A549 (cell line): ENCODE results near the gene NHLH1. TPM values are rescaled to one million over a fixed set of nuclear protein-coding genes. Genes with fewer than 3 reads are reported as not detected.

Source experiments
- ATAC-seq, 2 experiments: fragments of 200-7000 bp in 1 of 2; fragments of >200 bp in 1 of 2; cut with Nextera tagmentation in 1 of 2; cut with Tn5 transposase in 1 of 2; 3 replicates each; pipeline versions ENCODE4 v1.8.0 to v1.9.1; 2018 to 2020; ENCODE audit warnings: mild to moderate bottlenecking in 1 of 2, moderate library complexity in 1 of 2
- CTCF ChIA-PET: fragments of 300-600 bp; sonication (Branson Sonifier 250); formaldehyde crosslinking; extraction: SDS; loops from one replicate; lab custom pipeline; 2021; ENCODE audit warnings: antibody characterized with exemption, inconsistent platforms; lab: Yijun Ruan, JAX
- POLR2A ChIA-PET: fragments of 350-600 bp; formaldehyde crosslinking; extraction: SDS; loops from one replicate; lab custom pipeline; 2021; ENCODE audit warnings: antibody characterized with exemption, inconsistent platforms; lab: Yijun Ruan, JAX
- DNase-seq, 2 experiments: peaks; one replicate each; pipeline versions ENCODE4 v3.0.0 to v3.0.0-alpha.2; 2011 to 2016; ENCODE audit warnings: low read depth in 1 of 2, low spot score in 1 of 2
- FAIRE-seq: peaks from 2 replicates; lab custom pipeline; 2011; peaks lifted over from hg19 to GRCh38; lab: Jason Lieb, UNC
- H3K27ac ChIP-seq, 2 experiments: fragments of >200 bp; sonication (Bioruptor Twin); formaldehyde crosslinking; 3 replicates each; pipeline ENCODE4 v1.5.1; 2016 to 2017
- H3K4me1 ChIP-seq: fragments of >200 bp; sonication (Bioruptor Twin); formaldehyde crosslinking; 3 replicates; pipeline ENCODE4 v1.6.1; 2016
- H3K4me2 ChIP-seq: fragments of >200 bp; sonication (Bioruptor Twin); formaldehyde crosslinking; 3 replicates; pipeline ENCODE4 v1.6.1; 2016
- H3K4me3 ChIP-seq: fragments of >200 bp; sonication (Bioruptor Twin); formaldehyde crosslinking; 3 replicates; pipeline ENCODE4 v1.5.1; 2016
- H3K9me3 ChIP-seq: fragments of >200 bp; sonication (Bioruptor Twin); formaldehyde crosslinking; 3 replicates; pipeline ENCODE4 v1.6.1; 2016
- ATOH8 ChIP-seq: fragments of 250-450 bp; sonication (Bioruptor Pico); IDR thresholded peaks from 2 replicates; pipeline ENCODE4 v1.5.0; 2020; ENCODE audit warnings: low read depth, mild to moderate bottlenecking, moderate library complexity
- CEBPB ChIP-seq, 2 experiments: fragments of >200 bp in 1 of 2; sonication (Bioruptor Twin) in 1 of 2; formaldehyde crosslinking in 1 of 2; IDR thresholded peaks; 2 replicates each; pipeline ENCODE4 v1.6.1; 2012 to 2016
- CHD2 ChIP-seq: fragments of 150-350 bp; IDR thresholded peaks from 2 replicates; pipeline ENCODE4 v1.6.1; 2014; ENCODE audit warnings: low read length; ENCODE audit not compliant: partially characterized antibody
- CHD4 ChIP-seq: fragments of 200-600 bp; sonication (generic); IDR thresholded peaks from 2 replicates; pipeline ENCODE4 v1.6.1; 2016; ENCODE audit warnings: antibody characterized with exemption, mild to moderate bottlenecking, borderline replicate concordance
- E2F6 ChIP-seq: IDR thresholded peaks from 2 replicates; pipeline ENCODE4 v1.6.1; 2012; ENCODE audit warnings: low read depth, borderline replicate concordance
- EHF ChIP-seq: fragments of 250-450 bp; sonication (Bioruptor Pico); IDR thresholded peaks from 2 replicates; pipeline ENCODE4 v1.5.0; 2020; ENCODE audit warnings: mild to moderate bottlenecking
- FOSB ChIP-seq: fragments of 250-450 bp; sonication (Bioruptor Pico); IDR thresholded peaks from 2 replicates; pipeline ENCODE4 v1.5.0; 2020; ENCODE audit warnings: mild to moderate bottlenecking, moderate library complexity
- GATA3 ChIP-seq: IDR thresholded peaks from 2 replicates; pipeline ENCODE4 v1.6.1; 2012; ENCODE audit warnings: borderline replicate concordance
- HOXA7 ChIP-seq: fragments of 250-450 bp; sonication (Bioruptor Pico); IDR thresholded peaks from 2 replicates; pipeline ENCODE4 v1.5.0; 2020; ENCODE audit warnings: mild to moderate bottlenecking, moderate library complexity
- HOXB5 ChIP-seq: fragments of 250-450 bp; sonication (Bioruptor Pico); IDR thresholded peaks from 2 replicates; pipeline ENCODE4 v1.5.0; 2020; ENCODE audit warnings: mild to moderate bottlenecking, moderate library complexity
- MAFK ChIP-seq: fragments of 450-650 bp; IDR thresholded peaks from 2 replicates; pipeline ENCODE4 v1.6.1; 2014; ENCODE audit not compliant: partially characterized antibody
- NPAS2 ChIP-seq: fragments of 250-450 bp; sonication (Bioruptor Pico); IDR thresholded peaks from 2 replicates; pipeline ENCODE4 v1.8.0; 2022; ENCODE audit warnings: mild to moderate bottlenecking, moderate library complexity, borderline replicate concordance
- PHF8 ChIP-seq: fragments of 200-600 bp; sonication (generic); IDR thresholded peaks from 2 replicates; pipeline ENCODE4 v1.6.1; 2016; ENCODE audit warnings: low read depth, mild to moderate bottlenecking, antibody characterized with exemption, moderate library complexity, borderline replicate concordance
- POLR2A ChIP-seq: IDR thresholded peaks from 2 replicates; pipeline ENCODE4 v1.6.1; 2012; ENCODE audit warnings: mild to moderate bottlenecking, low read length
- POLR2AphosphoS2 ChIP-seq: conservative IDR thresholded peaks from 2 replicates; pipeline ENCODE4 v1.6.1; 2012; ENCODE audit warnings: low read length, improper control_type of control experiment, inconsistent platforms
- RARB ChIP-seq: fragments of 250-450 bp; sonication (Bioruptor Pico); IDR thresholded peaks from 2 replicates; pipeline ENCODE4 v1.8.0; 2021; ENCODE audit warnings: mild to moderate bottlenecking, moderate library complexity
- RFX5 ChIP-seq: fragments of 450-650 bp; IDR thresholded peaks from 2 replicates; pipeline ENCODE4 v1.7.1; 2014; ENCODE audit warnings: antibody characterized with exemption, mild to moderate bottlenecking, moderate library complexity
- RNF2 ChIP-seq: fragments of 200-600 bp; sonication (generic); IDR thresholded peaks from 2 replicates; pipeline ENCODE4 v1.6.1; 2016; ENCODE audit warnings: low read depth, mild to moderate bottlenecking, antibody characterized with exemption, moderate library complexity, borderline replicate concordance
- USF2 ChIP-seq: fragments of 450-650 bp; IDR thresholded peaks from 2 replicates; pipeline ENCODE4 v1.6.1; 2014; ENCODE audit warnings: antibody characterized with exemption
- ZFP36 ChIP-seq: fragments of 450-650 bp; IDR thresholded peaks from 2 replicates; pipeline ENCODE4 v1.6.1; 2014; ENCODE audit warnings: borderline replicate concordance; ENCODE audit not compliant: partially characterized antibody
- ZNF302 ChIP-seq: fragments of 250-450 bp; sonication (Bioruptor Pico); IDR thresholded peaks from 2 replicates; pipeline ENCODE4 v1.9.0; 2021; ENCODE audit warnings: inconsistent platforms, mild to moderate bottlenecking, moderate library complexity
- ZSCAN20 ChIP-seq: fragments of 250-450 bp; sonication (Bioruptor Pico); IDR thresholded peaks from 2 replicates; pipeline ENCODE4 v1.8.0; 2022; ENCODE audit warnings: mild to moderate bottlenecking, moderate library complexity
- WGBS: methylation state at CpG from one replicate; pipeline ENCODE4 v1.1.6; 2017; ENCODE audit errors: missing lambda C conversion rate; 5-methylcytosine and 5-hydroxymethylcytosine counted together
- polyA plus RNA-seq, 4 experiments: library from polyadenylated mRNA; depleted of rRNA in 3 of 4; stranded (reverse); fragments of >200 nt; fragmentation: RNase III in 1 of 4; extraction: RNeasy Plus Mini Kit Qiagen cat#74134 plus additional on column Dnase treatment in 1 of 4; gene quantifications; 2 replicates in 3 of 4; 3 replicates in 1 of 4; pipeline ENCODE4 v1.2.3, GENCODE V29; 2011 to 2017
- TF ChIP-seq, protein P1 (sequence below): fragments of >200 bp; sonication (Bioruptor Twin); formaldehyde crosslinking; IDR thresholded peaks from 3 replicates; pipeline ENCODE4 v1.5.1; 2016
- TF ChIP-seq, protein P2 (sequence below): fragments of 250-450 bp; sonication (Bioruptor Pico); IDR thresholded peaks from 2 replicates; pipeline ENCODE4 v1.5.0; 2021; ENCODE audit warnings: mild to moderate bottlenecking, moderate library complexity, borderline replicate concordance

NHLH1 gene
- polyA plus RNA-seq, 2 of the 4 experiments (the other 2 are of a cell fraction), result 0.34 to 0.63 TPM

GRCh38 chr1:160402001-160402795 is 35.3 kb downstream of the NHLH1 start:
- peaks cover 23% of the 10 kb centered on the region; the same call in 2 of the 3 replicates for H3K4me1 ChIP-seq
- no peak for TF ChIP-seq E2F6
- no peak for TF ChIP-seq GATA3
- no peak for TF ChIP-seq CHD2
- no peak for TF ChIP-seq ATOH8 (CRISPR knock-in tag)
- no peak for TF ChIP-seq USF2
- TF ChIP-seq RFX5, result no peak
- no peak for TF ChIP-seq HOXB5 (CRISPR knock-in tag)
- no peak for TF ChIP-seq HOXA7 (CRISPR knock-in tag)
- DNase-seq (no peak), ATAC-seq (no peak), FAIRE-seq (no peak)
- H3K27ac ChIP-seq, result no peak overlapping the region
- no peaks in the 10 kb centered on the region for H3K9me3 ChIP-seq
- ChIA-PET CTCF (interaction anchor here (0.9 to 1.1 kb wide), 2 partner anchors 26 to 150 kb away, joined by 3 read pairs; no protein-coding TSS in a partner anchor), POLR2A (no interaction called here)
- no peak overlapping the region for H3K4me2 ChIP-seq
- WGBS, result 87% methylated on average over 9 of the region's 9 CpGs
- no peak overlapping the region for H3K4me3 ChIP-seq

DNA sequence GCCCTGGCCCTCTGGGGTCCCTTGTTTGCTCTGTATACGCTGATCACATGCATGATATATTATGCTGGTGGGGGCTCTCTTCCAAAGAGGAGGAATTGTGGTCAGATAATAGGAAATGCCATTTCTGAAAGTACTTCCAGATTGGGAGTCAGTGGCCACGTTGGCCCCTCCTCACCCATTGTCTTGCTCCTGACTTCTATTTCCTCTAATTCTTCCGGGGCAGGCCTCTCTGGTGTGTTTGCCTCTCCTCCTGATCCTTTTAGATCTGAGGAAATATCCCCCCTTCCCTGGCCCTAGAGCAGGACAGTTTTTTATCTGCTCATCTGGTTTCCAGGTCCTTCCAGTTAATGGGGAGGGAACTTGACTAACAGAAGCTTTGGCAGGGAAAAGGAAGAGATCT is 36.4 kb downstream of the NHLH1 start:
- TF ChIP-seq POLR2AphosphoS2 (no peak), ZFP36 (no peak), ATOH8 (CRISPR knock-in tag) (no peak), EHF (CRISPR knock-in tag) (no peak), POLR2A (no peak), NPAS2 (CRISPR knock-in tag) (no peak), ZSCAN20 (CRISPR knock-in tag) (no peak), RARB (CRISPR knock-in tag) (no peak), FOSB (no peak)
- TF ChIP-seq, protein P1, sequence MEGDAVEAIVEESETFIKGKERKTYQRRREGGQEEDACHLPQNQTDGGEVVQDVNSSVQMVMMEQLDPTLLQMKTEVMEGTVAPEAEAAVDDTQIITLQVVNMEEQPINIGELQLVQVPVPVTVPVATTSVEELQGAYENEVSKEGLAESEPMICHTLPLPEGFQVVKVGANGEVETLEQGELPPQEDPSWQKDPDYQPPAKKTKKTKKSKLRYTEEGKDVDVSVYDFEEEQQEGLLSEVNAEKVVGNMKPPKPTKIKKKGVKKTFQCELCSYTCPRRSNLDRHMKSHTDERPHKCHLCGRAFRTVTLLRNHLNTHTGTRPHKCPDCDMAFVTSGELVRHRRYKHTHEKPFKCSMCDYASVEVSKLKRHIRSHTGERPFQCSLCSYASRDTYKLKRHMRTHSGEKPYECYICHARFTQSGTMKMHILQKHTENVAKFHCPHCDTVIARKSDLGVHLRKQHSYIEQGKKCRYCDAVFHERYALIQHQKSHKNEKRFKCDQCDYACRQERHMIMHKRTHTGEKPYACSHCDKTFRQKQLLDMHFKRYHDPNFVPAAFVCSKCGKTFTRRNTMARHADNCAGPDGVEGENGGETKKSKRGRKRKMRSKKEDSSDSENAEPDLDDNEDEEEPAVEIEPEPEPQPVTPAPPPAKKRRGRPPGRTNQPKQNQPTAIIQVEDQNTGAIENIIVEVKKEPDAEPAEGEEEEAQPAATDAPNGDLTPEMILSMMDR, result no peak
- TF ChIP-seq, all 56 proteins: peak for 0
- no peak overlapping the region for H3K4me2 ChIP-seq
- no peaks in the 10 kb centered on the region for H3K9me3 ChIP-seq
- WGBS, result 83% methylated on average over 3 of the region's 3 CpGs
- POLR2A ChIA-PET, result no interaction called here
- no peak for ATAC-seq
- FAIRE-seq, result no peak
- no peak overlapping the region for H3K4me3 ChIP-seq
- H3K4me1 ChIP-seq, result peaks cover 31% of the 10 kb centered on the region; the same call in 2 of the 3 replicates
- no peak overlapping the region for H3K27ac ChIP-seq
- DNase-seq, result no peak
- CTCF ChIA-PET, result interaction anchor here (1.1 kb wide), 1 partner anchor 151 kb away, joined by 3 read pairs; no protein-coding TSS in a partner anchor

DNA sequence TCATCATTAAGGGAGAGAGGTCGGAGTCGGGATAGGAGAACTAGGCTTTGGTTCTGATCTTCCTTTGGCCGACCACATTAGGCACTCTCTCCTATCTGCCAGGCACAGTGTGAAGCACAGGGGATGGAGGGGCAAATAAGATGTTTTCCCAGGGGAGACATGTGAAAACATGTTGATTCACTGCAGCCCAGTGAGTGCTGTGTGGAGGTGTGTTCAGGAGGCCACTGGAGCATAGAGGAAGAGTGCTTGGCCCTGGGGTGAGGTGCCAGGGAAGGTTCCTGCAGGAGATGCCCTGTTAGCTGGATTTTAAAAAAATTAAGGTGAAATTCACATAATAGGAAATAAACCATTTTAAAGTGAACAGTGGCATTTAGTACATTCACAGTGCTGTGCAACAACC is 37.2 kb downstream of the NHLH1 start:
- no peak for ATAC-seq
- H3K4me2 ChIP-seq, result no peak overlapping the region
- CTCF ChIA-PET, result interaction anchor here (0.7 kb wide), 1 partner anchor 12 kb away, joined by 3 read pairs; no protein-coding TSS in a partner anchor
- H3K27ac ChIP-seq, result no peak overlapping the region
- H3K4me1 ChIP-seq, result peaks cover 33% of the 10 kb centered on the region; the same call in 2 of the 3 replicates
- POLR2A ChIA-PET, result interaction anchor here (0.6 kb wide), 1 partner anchor 44 kb away, joined by 6 read pairs; no protein-coding TSS in a partner anchor
- 85% methylated on average over 3 of the region's 3 CpGs for WGBS
- DNase-seq, result no peak
- no peak for TF ChIP-seq CEBPB (IDR thresholded peaks at IDR 0.05)
- TF ChIP-seq RNF2, result no peak
- TF ChIP-seq PHF8, result no peak
- TF ChIP-seq ZNF302 (CRISPR knock-in tag), result no peak
- TF ChIP-seq MAFK, result no peak
- TF ChIP-seq, protein P2, sequence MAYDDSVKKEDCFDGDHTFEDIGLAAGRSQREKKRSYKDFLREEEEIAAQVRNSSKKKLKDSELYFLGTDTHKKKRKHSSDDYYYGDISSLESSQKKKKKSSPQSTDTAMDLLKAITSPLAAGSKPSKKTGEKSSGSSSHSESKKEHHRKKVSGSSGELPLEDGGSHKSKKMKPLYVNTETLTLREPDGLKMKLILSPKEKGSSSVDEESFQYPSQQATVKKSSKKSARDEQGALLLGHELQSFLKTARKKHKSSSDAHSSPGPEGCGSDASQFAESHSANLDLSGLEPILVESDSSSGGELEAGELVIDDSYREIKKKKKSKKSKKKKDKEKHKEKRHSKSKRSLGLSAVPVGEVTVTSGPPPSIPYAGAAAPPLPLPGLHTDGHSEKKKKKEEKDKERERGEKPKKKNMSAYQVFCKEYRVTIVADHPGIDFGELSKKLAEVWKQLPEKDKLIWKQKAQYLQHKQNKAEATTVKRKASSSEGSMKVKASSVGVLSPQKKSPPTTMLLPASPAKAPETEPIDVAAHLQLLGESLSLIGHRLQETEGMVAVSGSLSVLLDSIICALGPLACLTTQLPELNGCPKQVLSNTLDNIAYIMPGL (CRISPR knock-in tag), result no peak
- no peak for TF ChIP-seq ZFP36
- no peak for TF ChIP-seq CHD4
- no peak for TF ChIP-seq ATOH8 (CRISPR knock-in tag)
- TF ChIP-seq, all 56 proteins: peak for 0
- no peak overlapping the region for H3K4me3 ChIP-seq
- no peak for FAIRE-seq
- H3K9me3 ChIP-seq, result no peaks in the 10 kb centered on the region
